Adrenal gland (tissue), 12 donors: ENCODE results near the gene YBX1. TPM values are rescaled to one million over a fixed set of nuclear protein-coding genes. Genes with fewer than 3 reads are reported as not detected.
A peak's percentile ranks its signal among the peaks of the same experiment; 100 is the strongest.

Experiments used
- DNase-seq, 7 donors: peaks; one replicate each; pipeline ENCODE4 v3.0.0-alpha.2; 2019 to 2020
- H3K27ac ChIP-seq, 5 donors: fragments of 200-600 bp; sonication (generic) in 4 of 5; 1 replicate in 3 of 5; 2 replicates in 2 of 5; pipeline versions ENCODE4 v1.5.1 to v1.8.0; 2016 to 2020; ENCODE audit warnings: mild to moderate bottlenecking in 1 of 5
- H3K27me3 ChIP-seq: fragments of 200-600 bp; 2 replicates; pipeline ENCODE4 v1.8.0; 2021
- H3K36me3 ChIP-seq, 2 donors: fragments of 200-600 bp; replicated peaks in 1 of 2; 1 replicate in 1 of 2; 2 replicates in 1 of 2; pipeline versions ENCODE4 v1.5.1 to v1.8.0; 2018 to 2022
- H3K4me1 ChIP-seq, 2 donors: fragments of 200-600 bp; replicated peaks in 1 of 2; 1 replicate in 1 of 2; 2 replicates in 1 of 2; pipeline versions ENCODE4 v1.5.1 to v1.8.0; 2018 to 2021
- H3K4me3 ChIP-seq, 4 donors: fragments of 200-600 bp; sonication (generic) in 3 of 4; one replicate each; pipeline ENCODE4 v1.5.1; 2016 to 2018
- H3K9me3 ChIP-seq, 3 donors: fragments of 200-600 bp; sonication (generic) in 1 of 3; replicated peaks in 1 of 3; 1 replicate in 2 of 3; 2 replicates in 1 of 3; pipeline versions ENCODE4 v1.5.1 to v1.8.0; 2016 to 2021
- POLR2A ChIP-seq, 2 donors: fragments of 450-650 bp; IDR thresholded peaks; one replicate each; pipeline ENCODE4 v1.6.1; 2017; ENCODE audit warnings: antibody characterized with exemption in 2 of 2, mild to moderate bottlenecking in 2 of 2, moderate library complexity in 1 of 2
- WGBS, 4 donors: extraction: QIAGEN DNeasy Blood & Tissue Kit in 2 of 4; methylation state at CpG; one replicate each; pipeline versions ENCODE4 v1.1.5 to v1.1.7; 2013 to 2017; 5-methylcytosine and 5-hydroxymethylcytosine counted together
- intact Hi-C, 2 donors: fragments of 100-400 bp; cut with DNase I; formaldehyde crosslinking; loops; one replicate each; pipeline versions ENCODE4 v1.14.1 to v1.15.0; 2022 to 2023
- polyA plus RNA-seq, 3 donors: library from polyadenylated mRNA; stranded (reverse); fragments of 200-250 nt in 2 of 3; fragments of 350-450 nt in 1 of 3; fragmentation: Illumina TruSeq in 1 of 3; extraction: RNeasy Lipid Tissue Mini Kit (QIAGEN cat#74804) in 1 of 3; gene quantifications; one replicate each; pipeline ENCODE4 v1.2.3, GENCODE V29; 2013 to 2014
- total RNA-seq, 9 donors: library from RNA; depleted of rRNA in 4 of 9; stranded (reverse); fragments of >200 nt in 4 of 9; fragments of 120-200 nt in 1 of 9; fragmentation: NEBNext Ultra II Directional in 1 of 9; extraction: Animal tissue kit (Norgen Biotek cat#: 25700) in 1 of 9; gene quantifications; one replicate each; pipeline versions ENCODE4 v1.1.0 to v1.2.4, GENCODE V29; 2013 to 2023
- TF ChIP-seq, protein P1 (sequence below), 6 experiments: fragments of 450-650 bp in 4 of 6; fragments of 200-600 bp in 2 of 6; sonication (generic) in 1 of 6; IDR thresholded peaks; 1 replicate in 5 of 6; 2 replicates in 1 of 6; pipeline versions ENCODE4 v1.5.1 to v1.8.0; 2016 to 2021; ENCODE audit warnings: antibody characterized with exemption in 6 of 6, mild to moderate bottlenecking in 2 of 6, moderate library complexity in 1 of 6
- donor health status: healthy with polysubstance abuse.
- donor health status: Bipolar disorder and iron deficiency.
- donor health status: DM: yes; HTN: yes; CAD: no.
- donor health status: DM: no; HTN: no; CAD: no.
- donor health status: DM: no; HTN: no; CAD: no.
- donor health status: DM: yes; HTN: yes; CAD: no.

The YBX1 gene
- total and polyA plus RNA-seq, 12 donors: 281 to 995 (median 338) TPM

DNA sequence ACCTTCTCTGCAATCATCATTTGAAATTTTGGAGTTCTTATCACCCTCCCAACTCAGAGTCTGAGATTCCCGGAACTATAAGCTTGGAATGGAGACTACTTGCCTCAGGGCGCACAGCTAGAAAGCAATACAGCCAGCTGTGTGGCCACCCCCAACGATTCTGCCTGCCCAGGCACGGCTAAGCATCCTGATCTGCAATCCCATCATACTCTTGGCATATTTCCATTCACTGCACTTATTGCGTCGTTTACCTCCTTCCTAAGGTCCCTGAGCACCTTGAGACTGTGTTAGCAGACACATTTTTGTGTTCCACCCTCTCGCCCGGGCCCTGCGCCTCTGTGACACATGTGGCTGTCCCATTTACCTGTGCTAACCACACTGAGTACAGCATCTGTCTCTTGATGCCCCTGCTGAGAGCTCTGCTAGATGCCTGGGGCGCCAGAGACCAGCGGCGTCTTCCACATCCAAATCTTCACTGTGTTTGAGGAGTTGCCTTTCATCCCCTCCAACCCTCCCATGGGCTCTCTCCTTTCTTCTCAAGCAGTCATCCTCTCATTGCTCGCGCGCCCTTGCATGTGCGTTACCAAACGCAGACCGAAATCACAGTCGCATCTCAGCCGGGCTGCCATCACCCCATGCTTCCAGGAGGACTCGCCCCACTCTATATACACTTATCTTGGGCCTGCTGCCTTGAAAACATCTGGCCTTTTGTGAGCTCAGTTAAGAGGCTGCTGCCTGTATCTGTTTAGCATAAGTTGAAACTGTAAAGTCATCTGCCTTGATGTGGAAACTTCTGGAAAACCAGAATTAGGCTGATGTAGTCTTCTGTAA is 61.3 kb downstream of the YBX1 start:
- no peaks in the 10 kb centered on the region for H3K27me3 ChIP-seq
- DNase-seq: peak in 2 of 7 donors; percentile 7 to 11
- TF ChIP-seq, protein P1, sequence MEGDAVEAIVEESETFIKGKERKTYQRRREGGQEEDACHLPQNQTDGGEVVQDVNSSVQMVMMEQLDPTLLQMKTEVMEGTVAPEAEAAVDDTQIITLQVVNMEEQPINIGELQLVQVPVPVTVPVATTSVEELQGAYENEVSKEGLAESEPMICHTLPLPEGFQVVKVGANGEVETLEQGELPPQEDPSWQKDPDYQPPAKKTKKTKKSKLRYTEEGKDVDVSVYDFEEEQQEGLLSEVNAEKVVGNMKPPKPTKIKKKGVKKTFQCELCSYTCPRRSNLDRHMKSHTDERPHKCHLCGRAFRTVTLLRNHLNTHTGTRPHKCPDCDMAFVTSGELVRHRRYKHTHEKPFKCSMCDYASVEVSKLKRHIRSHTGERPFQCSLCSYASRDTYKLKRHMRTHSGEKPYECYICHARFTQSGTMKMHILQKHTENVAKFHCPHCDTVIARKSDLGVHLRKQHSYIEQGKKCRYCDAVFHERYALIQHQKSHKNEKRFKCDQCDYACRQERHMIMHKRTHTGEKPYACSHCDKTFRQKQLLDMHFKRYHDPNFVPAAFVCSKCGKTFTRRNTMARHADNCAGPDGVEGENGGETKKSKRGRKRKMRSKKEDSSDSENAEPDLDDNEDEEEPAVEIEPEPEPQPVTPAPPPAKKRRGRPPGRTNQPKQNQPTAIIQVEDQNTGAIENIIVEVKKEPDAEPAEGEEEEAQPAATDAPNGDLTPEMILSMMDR (IDR thresholded peaks at IDR 0.05): no peak
- no peak overlapping the region for H3K4me3 ChIP-seq
- H3K27ac ChIP-seq: no peak overlapping the region
- no peaks in the 10 kb centered on the region for H3K9me3 ChIP-seq
- H3K4me1 ChIP-seq: peaks cover 4% of the 10 kb centered on the region in 2 donors
- WGBS, 4 donors: 83 to 90% (median 86%) methylated on average over 21 of the region's 21 CpGs
- peaks cover 0 to 10% of the 10 kb centered on the region in 2 donors for H3K36me3 ChIP-seq
- intact Hi-C loops: loop anchor here in 1 of 2 donors (10.0 kb wide), 1 partner anchor 169 kb away; no protein-coding TSS in a partner anchor

DNA sequence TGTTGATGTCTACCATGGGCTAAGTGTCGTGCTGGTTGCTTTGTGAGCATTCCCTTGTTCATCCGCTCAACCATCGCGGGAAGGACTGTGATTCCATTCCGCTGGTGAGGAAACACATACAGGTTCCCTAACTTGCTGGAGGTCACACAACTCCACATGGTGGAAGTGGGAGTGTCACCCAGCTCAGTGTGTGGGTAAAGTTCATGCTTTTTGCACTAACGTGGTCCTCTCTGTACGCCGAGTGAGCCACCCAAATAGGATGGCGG is 61.9 kb downstream of the YBX1 start:
- intact Hi-C loops: loop anchor here in 1 of 2 donors (10.0 kb wide), 1 partner anchor 169 kb away; no protein-coding TSS in a partner anchor

DNA sequence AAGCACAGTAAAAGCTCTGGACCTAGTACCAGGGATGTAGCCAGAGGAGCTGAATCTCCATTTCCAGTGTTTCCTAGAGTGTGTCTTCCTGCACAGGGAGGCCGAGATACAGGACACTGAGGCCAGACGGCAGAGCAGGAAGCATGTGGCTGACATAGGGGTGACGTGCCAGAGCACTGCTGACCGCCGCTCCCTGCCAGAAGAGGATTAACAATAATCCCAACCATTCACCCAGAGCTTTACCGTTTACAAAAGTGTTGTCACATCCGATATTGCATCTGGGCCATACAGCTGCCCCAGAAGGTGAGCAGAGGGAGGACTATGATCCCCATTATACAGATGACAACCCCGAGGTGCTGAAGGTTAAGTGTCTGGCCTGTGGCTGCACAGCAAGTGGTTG is 63.6 kb downstream of the YBX1 start:
- H3K4me1 ChIP-seq: peaks cover 9 to 15% of the 10 kb centered on the region in 2 donors
- no peak overlapping the region for H3K27ac ChIP-seq
- intact Hi-C loops: loop anchor here (5.0 to 10.0 kb wide), 2 partner anchors 169 to 171 kb away; no protein-coding TSS in a partner anchor
- peak in 1 of 7 donors; percentile 11 for DNase-seq
- H3K9me3 ChIP-seq: no peaks in the 10 kb centered on the region
- no peaks in the 10 kb centered on the region for H3K27me3 ChIP-seq
- no peak for TF ChIP-seq POLR2A (IDR thresholded peaks at IDR 0.05)
- TF ChIP-seq, protein P1 (IDR thresholded peaks at IDR 0.05): no peak
- 85 to 89% (median 87%) methylated on average over 6 to 8 of the region's 8 CpGs for WGBS, 4 donors
- no peak overlapping the region for H3K4me3 ChIP-seq
- peaks cover 0 to 18% of the 10 kb centered on the region in 2 donors for H3K36me3 ChIP-seq

More for the DNA sequence above, 61.9 kb downstream of the YBX1 start:
- Histone ChIP-seq H3K4me3 (no peak overlapping the region), H3K27ac (no peak overlapping the region), H3K27me3 (no peaks in the 10 kb centered on the region), H3K4me1 (peaks cover 9% of the 10 kb centered on the region in 2 donors), H3K36me3 (peaks cover 0 to 10% of the 10 kb centered on the region in 2 donors), H3K9me3 (no peaks in the 10 kb centered on the region)
- TF ChIP-seq, protein P1 (IDR thresholded peaks at IDR 0.05): no peak
- TF ChIP-seq POLR2A (IDR thresholded peaks at IDR 0.05): no peak
- DNase-seq: peak in 1 of 7 donors; percentile 8
- 92 to 95% (median 93%) methylated on average over 9 of the region's 9 CpGs for WGBS, 4 donors

DNA sequence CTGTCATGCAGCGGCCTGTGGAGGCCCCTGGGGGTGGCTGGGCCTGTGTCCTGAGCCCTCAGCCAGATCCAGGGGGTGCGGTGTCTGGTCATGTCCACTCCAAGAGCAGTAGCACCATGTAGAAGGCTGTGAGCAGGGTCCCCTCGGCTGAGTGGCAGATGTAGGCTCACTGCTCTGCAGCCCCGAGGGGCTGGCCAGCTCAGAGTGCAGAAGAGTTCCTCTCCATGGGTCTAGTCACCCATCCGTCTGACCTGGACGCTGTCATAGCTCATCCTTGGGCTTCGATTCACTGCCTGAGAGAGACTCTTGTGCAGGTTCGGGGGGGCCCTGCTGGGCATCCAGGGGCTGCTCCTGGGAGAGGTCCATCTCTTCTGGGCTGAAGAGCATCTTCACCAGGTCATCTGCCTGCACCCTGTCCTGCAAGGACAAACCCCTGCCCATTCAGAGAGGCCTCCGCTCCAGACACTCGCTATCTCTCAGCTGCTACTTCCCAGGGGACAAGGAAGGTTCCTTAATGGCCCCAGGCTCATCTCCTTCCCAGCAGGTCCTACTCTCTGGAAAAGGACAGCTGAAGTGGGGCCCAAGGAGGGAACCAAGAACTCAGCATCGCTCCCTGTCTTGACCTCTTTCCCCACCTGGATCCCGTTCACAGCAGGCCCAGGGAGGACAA is 64.4 kb downstream of the YBX1 start:
- H3K4me1 ChIP-seq: peaks cover 9 to 15% of the 10 kb centered on the region in 2 donors
- whole genome bisulfite sequencing, 4 donors: 91 to 95% (median 92%) methylated on average over 12 of the region's 12 CpGs
- H3K27me3 ChIP-seq: no peaks in the 10 kb centered on the region
- no peak overlapping the region for H3K27ac ChIP-seq
- H3K9me3 ChIP-seq: no peaks in the 10 kb centered on the region
- TF ChIP-seq, protein P1 (IDR thresholded peaks at IDR 0.05): no peak
- TF ChIP-seq POLR2A (IDR thresholded peaks at IDR 0.05): no peak
- peaks cover 0 to 20% of the 10 kb centered on the region in 2 donors for H3K36me3 ChIP-seq
- intact Hi-C loops: loop anchor here (5.0 to 10.0 kb wide), 2 partner anchors 169 to 172 kb away; no protein-coding TSS in a partner anchor
- peak in 1 of 7 donors; percentile 7 for DNase-seq
- H3K4me3 ChIP-seq: no peak overlapping the region
